Fibroblast of skin of scalp (primary cell): ENCODE measurements around the gene USH2A.

Source experiments
- DNase-seq: peaks from one replicate; pipeline ENCODE4 v3.0.0-alpha.2; 2013

Gene USH2A

GRCh38 chr1:215777370-215777925 lies 645.8 kb downstream of the USH2A start:
- peak; percentile 53 for DNase-seq

- no peak for DNase-seq
Observed at GRCh38 chr1:215776336-215776735, 646.9 kb downstream of the USH2A start.

DNA sequence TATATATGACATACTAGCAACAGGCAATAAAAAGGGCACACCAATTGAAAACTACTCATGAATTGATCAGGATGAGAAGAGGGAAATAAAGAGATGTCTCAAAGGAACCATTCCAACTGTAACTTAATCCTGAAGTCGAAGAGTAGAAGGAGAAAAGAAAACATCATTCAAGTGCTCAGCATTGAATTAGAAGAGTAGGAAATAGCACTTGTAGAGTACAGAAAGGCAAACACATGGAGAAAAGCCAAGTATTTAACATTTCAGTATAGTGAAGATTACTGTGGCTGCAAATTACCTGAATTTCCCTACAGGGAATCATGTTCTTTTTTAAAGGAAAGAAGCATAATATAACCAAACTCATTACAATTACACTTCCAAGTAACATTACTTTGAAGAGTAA lies 651.1 kb downstream of the USH2A start:
- DNase-seq, result no peak

GRCh38 chr1:215768303-215768702 lies 654.9 kb downstream of the USH2A start:
- DNase-seq, result no peak

DNA sequence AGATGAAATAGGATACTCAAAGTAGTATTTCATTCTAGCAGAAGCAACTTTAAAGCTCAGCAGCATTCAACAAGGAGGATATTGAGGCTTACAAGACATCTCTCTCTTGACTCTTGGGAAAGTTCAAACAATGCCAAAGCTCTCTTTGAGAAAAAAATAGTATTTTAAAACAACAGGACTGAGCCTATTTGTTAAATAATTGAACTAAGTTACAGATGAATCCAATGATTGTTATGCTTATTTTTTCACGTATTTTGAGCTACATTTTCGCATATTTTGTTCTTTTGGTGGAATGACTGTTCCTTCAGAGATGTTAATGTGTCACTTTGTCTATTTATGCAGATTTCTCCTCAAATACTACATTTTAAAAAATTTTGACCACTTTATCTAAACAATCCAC lies 655.5 kb downstream of the USH2A start:
- DNase-seq, result no peak

- DNase-seq, result no peak
Observed at GRCh38 chr1:215766521-215766920, 656.7 kb downstream of the USH2A start.

DNA sequence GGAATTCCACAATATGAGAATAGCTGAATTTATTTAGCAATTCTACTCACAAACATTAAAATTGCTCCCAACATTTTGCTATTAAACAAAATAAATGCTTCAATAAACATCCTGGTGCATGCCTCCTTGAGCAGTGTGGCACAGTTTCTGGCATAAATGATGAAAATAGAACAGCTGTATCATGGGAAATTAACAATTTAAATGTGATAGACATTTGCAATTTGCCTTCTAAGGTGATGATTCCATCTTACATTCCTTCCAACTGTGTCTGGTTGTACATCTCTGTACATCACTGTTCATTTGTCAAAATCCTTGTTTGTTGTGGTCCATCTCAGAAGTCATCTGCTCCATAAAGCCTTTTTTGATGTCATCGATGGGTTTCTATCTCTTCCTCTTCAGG lies 657.4 kb downstream of the USH2A start:
- no peak for DNase-seq

GRCh38 chr1:215761446-215761845 lies 661.8 kb downstream of the USH2A start:
- no peak for DNase-seq

- DNase-seq, result no peak
Observed at GRCh38 chr1:215754112-215754511, 669.1 kb downstream of the USH2A start.

GRCh38 chr1:215749414-215749813 lies 673.8 kb downstream of the USH2A start:
- DNase-seq, result peak; percentile 92

DNA sequence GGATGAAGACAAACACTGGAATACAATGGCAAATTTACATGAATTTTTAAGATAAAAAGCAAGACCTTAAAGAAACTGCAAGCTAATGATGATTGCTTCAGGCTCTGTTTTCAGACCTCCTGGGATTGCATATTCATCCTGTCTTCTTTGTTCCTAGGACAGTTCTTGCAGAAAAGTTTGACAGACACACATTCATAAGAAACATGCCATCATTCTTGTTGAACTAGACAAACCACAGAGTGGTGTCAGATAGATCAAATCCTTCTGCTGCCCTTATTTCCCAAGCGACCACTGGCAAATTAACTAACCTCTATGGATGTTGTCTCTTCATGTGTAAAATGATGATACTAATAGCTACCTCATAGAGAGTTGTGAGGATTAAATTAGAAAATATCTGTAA lies 674.8 kb downstream of the USH2A start:
- peak; percentile 42 for DNase-seq

- peak; percentile 33 for DNase-seq
Observed at GRCh38 chr1:215744419-215744818, 678.8 kb downstream of the USH2A start.

GRCh38 chr1:215739025-215739424 lies 684.2 kb downstream of the USH2A start:
- DNase-seq, result no peak

DNA sequence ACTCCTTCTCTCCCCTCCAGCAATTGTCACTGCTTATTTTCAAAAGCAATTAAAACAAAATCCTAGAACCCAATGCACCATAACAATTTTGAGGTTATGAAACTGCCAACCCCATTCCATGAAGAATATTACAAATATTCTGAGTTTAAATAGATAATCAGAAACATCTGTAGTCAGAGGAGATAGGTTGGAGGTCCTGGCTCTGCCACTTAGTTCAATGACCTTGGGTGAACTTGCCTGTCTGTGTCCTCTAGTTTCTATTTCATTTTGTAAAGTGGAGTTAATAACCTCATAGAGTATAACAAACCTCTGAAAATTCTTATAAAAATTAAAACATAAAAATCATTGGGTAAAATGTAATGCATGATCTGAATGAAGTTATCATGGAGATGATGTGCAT lies 691.5 kb downstream of the USH2A start:
- peak; percentile 62 for DNase-seq

GRCh38 chr1:215730600-215730999 lies 692.6 kb downstream of the USH2A start:
- DNase-seq, result no peak

DNA sequence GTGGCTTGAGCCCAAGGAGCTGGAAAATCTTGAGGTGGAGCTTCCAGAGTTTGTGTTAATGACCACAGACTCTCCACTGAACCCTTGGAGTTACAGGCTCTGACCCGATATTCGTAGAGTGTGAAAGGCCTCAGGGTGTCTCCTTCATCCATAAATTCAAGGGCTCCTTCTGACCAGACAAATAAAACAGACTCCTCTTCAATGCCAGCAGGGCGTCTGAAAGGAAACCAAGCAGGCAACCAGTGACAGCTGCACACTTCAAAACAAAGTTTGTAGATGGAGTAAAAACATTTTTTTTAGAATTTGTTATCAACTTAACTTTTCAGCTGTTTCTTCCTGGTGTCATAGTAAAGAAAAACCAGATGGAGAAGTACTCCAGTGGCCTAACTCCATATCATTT lies 695.1 kb downstream of the USH2A start:
- DNase-seq, result no peak

GRCh38 chr1:215720126-215720525 lies 703.1 kb downstream of the USH2A start:
- DNase-seq, result peak; percentile 48

- peak; percentile 52 for DNase-seq
Observed at GRCh38 chr1:215719552-215719951, 703.7 kb downstream of the USH2A start.

DNA sequence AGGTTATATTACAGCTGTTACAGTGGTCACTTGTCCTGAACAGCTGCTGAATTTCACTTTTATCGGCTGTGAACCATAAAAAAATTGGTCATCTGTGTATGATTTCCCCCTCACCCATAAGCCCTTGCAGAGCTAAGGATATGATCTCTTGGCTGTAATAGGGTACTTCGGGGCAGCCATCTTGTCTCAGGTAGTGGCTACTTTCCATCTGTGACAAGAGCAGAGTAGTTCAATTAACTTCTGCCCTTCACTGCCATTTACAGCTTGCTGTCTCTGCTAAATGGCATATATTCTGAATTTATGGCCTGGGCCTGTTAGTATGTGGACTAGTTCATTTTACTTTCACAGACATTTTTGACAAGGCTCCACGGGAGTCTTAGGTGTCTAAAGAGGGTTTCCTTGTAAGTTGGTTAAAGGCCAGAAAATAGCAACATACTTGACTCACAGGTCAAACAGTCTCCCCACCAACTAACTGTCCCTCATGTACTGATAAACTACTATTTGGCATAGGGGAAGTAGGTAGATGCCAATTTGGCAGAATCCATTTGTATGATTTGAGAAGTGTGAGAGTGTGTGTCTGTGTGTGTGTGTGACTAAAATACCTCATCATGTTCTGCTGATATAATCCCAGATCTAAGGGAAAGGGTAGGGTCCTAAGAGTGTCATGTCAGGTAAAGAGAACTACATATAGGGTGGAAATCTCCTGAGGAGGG lies 704.5 kb downstream of the USH2A start:
- no peak for DNase-seq

DNA sequence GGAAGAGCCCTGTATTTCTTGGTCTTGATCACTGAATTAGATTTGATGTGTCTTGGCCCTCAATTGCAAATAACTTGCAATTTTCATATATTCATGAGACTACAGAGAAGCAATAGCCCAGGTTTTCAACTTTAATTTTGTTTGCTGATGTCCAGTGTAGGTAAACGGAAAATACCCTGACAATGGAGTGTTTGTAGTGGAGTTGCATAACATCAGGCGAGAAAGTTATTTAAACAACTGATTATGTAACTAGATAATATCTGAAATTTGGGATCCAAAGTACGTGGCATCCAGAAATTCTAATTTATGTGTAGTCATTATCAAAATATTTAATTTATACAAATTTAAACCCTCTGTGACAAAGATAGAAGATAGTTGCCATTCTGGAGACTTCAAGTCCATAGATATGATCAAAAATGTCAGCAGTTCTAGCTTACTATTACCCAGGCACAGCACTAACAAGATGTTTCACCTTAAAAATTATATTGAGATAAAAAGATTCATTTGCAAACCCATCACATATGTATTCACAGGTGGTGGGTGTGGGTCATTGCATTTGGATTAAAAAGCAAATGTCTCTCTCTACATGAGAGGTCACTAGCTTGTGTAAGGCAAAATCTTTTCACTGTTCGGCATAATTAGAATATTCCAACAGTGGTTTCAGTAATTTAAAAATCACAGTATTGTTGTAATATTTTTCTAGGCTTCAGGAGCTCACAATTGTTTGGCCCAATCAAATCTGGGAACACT lies 705.4 kb downstream of the USH2A start:
- no peak for DNase-seq

GRCh38 chr1:215710899-215711225 lies 712.4 kb downstream of the USH2A start:
- no peak for DNase-seq

DNA sequence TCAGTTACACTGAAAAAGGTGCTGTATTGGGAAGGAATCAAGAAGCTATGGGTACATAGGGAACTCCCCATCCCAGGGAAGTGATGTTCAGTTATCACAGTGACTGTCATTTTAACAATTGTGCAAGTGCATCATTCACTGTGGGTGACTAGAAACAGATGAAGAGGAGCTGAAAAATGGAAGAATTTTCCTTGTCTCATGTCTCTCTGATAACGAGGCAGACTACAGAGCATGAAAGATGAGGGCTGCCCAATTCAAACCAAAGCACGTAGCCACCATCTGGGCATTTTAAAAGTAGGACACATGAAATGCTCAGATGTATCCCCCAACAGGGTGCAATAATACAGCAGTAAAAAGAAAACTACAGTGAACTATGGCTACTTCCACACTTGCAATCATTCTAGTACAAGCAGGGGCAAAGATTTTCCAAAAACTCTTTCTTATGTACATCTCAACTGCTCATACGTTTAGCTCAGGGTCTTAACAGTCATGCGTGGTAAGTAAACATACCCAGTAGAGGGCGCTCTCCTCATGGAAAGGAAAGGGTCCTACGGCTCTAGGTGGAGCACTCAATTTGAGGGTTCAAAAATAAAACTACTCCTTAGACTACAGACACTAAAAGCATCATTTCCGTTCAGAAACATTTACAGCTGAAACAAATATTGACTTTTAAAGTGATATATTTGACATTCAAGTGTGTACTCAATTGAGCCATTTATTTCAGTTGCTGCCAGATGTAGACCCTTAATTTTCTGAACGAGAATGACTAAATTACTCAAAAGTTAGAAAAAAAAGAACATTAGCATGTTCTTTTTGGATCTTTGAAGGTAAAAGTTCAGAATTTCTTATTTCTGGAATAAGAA lies 713.0 kb downstream of the USH2A start:
- peak; percentile 75 for DNase-seq
